ENCODE measurements around the gene IL1RL1. TPM values are rescaled to one million over a fixed set of nuclear protein-coding genes. Genes with fewer than 3 reads are reported as not detected.

The IL1RL1 gene
- total and polyA plus RNA-seq, 2 experiments from 2014 or later, result 0.35 TPM; not detected in 1

DNA sequence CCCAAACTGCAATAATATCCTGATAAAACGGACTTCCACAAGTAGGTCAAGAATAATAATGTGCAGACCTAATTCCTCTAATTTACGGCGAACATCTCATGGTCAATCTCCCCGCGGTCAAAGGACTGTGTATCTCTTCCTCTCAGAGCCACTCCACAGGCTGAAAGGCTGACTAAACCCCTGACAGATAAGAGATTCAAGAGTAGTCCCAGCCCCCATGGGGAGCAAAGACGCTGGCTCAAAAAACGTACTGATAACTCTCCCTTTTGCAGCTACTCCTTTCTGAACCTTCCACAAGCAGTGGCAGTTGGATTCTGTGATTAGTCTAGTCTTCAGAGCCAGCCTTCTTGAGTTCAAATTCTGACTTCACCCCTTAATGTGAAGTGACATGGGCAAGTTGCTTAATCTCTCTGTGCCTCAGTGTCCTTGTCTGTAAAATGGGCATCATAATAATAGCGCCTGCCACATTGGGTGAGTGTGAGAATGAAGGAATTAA lies 24.6 kb downstream of the IL1RL1 start:
- no peaks in the 10 kb centered on the region for H3K9me2 ChIP-seq (ENCODE audit: insufficient read depth)
- H2AFZ ChIP-seq, result no peak overlapping the region
- no peak overlapping the region for H3K4me3 ChIP-seq
- in situ Hi-C loops (cut with MboI), result no loop called here
- no peaks in the 10 kb centered on the region for H3K27me3 ChIP-seq (replicated peaks; ENCODE audit: insufficient read depth)
- H3K9me3 ChIP-seq (ENCODE audit: low read depth), result no peaks in the 10 kb centered on the region
- peaks cover 29% of the 10 kb centered on the region for H3K4me1 ChIP-seq (ENCODE audit: insufficient read depth)
- no peak overlapping the region for H3K9ac ChIP-seq
- H3K4me2 ChIP-seq (ENCODE audit: unreplicated experiment), result peak overlapping the region; percentile 29
- no peaks in the 10 kb centered on the region for H4K20me1 ChIP-seq (ENCODE audit: insufficient read depth)
- TF ChIP-seq EZH2 (IDR thresholded peaks at IDR 0.05; ENCODE audit: insufficient read depth, poor library complexity, severe bottlenecking), result no peak
- no peak for TF ChIP-seq EZH2phosphoT487 (IDR thresholded peaks at IDR 0.05; ENCODE audit: insufficient read depth, low read depth)
- H3F3A ChIP-seq (ENCODE audit: insufficient read depth), result peaks cover 44% of the 10 kb centered on the region
- H3K79me2 ChIP-seq (ENCODE audit: insufficient read depth), result no peaks in the 10 kb centered on the region
- no peak overlapping the region for H3K27ac ChIP-seq
- no peak for DNase-seq
- 90 to 92% methylated on average over 8 of the region's 8 CpGs for WGBS, 2 experiments (ENCODE audit: low coverage in 1 of 2, low lambda C conversion rate in 2 of 2, missing lambda C conversion rate in 2 of 2)
- H3K36me3 ChIP-seq (ENCODE audit: low read depth), result no peaks in the 10 kb centered on the region

GRCh38 chr2:102336502-102336945 lies 25.2 kb downstream of the IL1RL1 start:
- DNase-seq, result peak; percentile 51
- no peak overlapping the region for H3K9ac ChIP-seq
- peak overlapping the region; percentile 29 for H3K4me2 ChIP-seq (ENCODE audit: unreplicated experiment)
- H4K20me1 ChIP-seq (ENCODE audit: insufficient read depth), result no peaks in the 10 kb centered on the region
- no peaks in the 10 kb centered on the region for H3K9me3 ChIP-seq (ENCODE audit: low read depth)
- 62 to 64% methylated on average over 3 of the region's 3 CpGs for WGBS, 2 experiments (ENCODE audit: low coverage in 1 of 2, low lambda C conversion rate in 2 of 2, missing lambda C conversion rate in 2 of 2)
- in situ Hi-C loops (cut with MboI), result no loop called here
- peak overlapping the region; percentile 39 for H3K27ac ChIP-seq
- no peak overlapping the region for H3K4me3 ChIP-seq
- H2AFZ ChIP-seq, result no peak overlapping the region
- no peaks in the 10 kb centered on the region for H3K79me2 ChIP-seq (ENCODE audit: insufficient read depth)
- no peaks in the 10 kb centered on the region for H3K9me2 ChIP-seq (ENCODE audit: insufficient read depth)
- H3K36me3 ChIP-seq (ENCODE audit: low read depth), result no peaks in the 10 kb centered on the region
- peaks cover 23% of the 10 kb centered on the region for H3K4me1 ChIP-seq (ENCODE audit: insufficient read depth)
- no peak for TF ChIP-seq EZH2 (IDR thresholded peaks at IDR 0.05; ENCODE audit: insufficient read depth, poor library complexity, severe bottlenecking)
- TF ChIP-seq EZH2phosphoT487 (IDR thresholded peaks at IDR 0.05; ENCODE audit: insufficient read depth, low read depth), result no peak
- no peaks in the 10 kb centered on the region for H3K27me3 ChIP-seq (replicated peaks; ENCODE audit: insufficient read depth)
- peaks cover 38% of the 10 kb centered on the region for H3F3A ChIP-seq (ENCODE audit: insufficient read depth)

DNA sequence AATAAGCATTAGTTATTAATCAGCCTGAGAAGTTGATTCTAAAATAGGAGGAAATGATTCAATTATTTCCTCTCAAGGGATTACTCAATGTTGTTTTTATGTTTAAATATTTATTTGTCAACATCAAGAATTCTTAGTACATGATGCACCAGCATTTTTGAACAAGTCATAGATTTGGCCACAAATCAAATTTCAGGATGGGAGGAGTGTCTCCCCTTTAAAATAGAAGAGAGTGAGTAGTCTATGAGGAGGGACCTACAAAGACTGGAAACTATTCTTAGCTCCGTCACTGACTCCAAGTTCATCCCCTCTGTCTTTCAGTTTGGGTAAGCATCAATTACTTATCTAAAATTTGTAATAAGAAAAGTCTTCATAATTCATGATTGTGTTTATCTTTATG lies 25.6 kb downstream of the IL1RL1 start:
- in situ Hi-C loops (cut with MboI), result no loop called here
- peaks cover 33% of the 10 kb centered on the region for H3F3A ChIP-seq (ENCODE audit: insufficient read depth)
- no peak overlapping the region for H3K4me3 ChIP-seq
- H3K27ac ChIP-seq, result peak overlapping the region; percentile 39
- H3K9ac ChIP-seq, result no peak overlapping the region
- no peaks in the 10 kb centered on the region for H3K27me3 ChIP-seq (replicated peaks; ENCODE audit: insufficient read depth)
- no peak for TF ChIP-seq EZH2 (IDR thresholded peaks at IDR 0.05; ENCODE audit: insufficient read depth, poor library complexity, severe bottlenecking)
- no peak for TF ChIP-seq EZH2phosphoT487 (IDR thresholded peaks at IDR 0.05; ENCODE audit: insufficient read depth, low read depth)
- peak; percentile 78 for DNase-seq
- H3K79me2 ChIP-seq (ENCODE audit: insufficient read depth), result no peaks in the 10 kb centered on the region
- H3K9me2 ChIP-seq (ENCODE audit: insufficient read depth), result no peaks in the 10 kb centered on the region
- no peak overlapping the region for H2AFZ ChIP-seq
- no peaks in the 10 kb centered on the region for H4K20me1 ChIP-seq (ENCODE audit: insufficient read depth)
- H3K4me2 ChIP-seq (ENCODE audit: unreplicated experiment), result peak overlapping the region; percentile 29
- no peaks in the 10 kb centered on the region for H3K9me3 ChIP-seq (ENCODE audit: low read depth)
- WGBS, 2 experiments (ENCODE audit: low coverage in 1 of 2, low lambda C conversion rate in 2 of 2, missing lambda C conversion rate in 2 of 2), result 0 to 24% methylated on average over 1 of the region's 1 CpG
- H3K36me3 ChIP-seq (ENCODE audit: low read depth), result no peaks in the 10 kb centered on the region
- H3K4me1 ChIP-seq (ENCODE audit: insufficient read depth), result peaks cover 21% of the 10 kb centered on the region

DNA sequence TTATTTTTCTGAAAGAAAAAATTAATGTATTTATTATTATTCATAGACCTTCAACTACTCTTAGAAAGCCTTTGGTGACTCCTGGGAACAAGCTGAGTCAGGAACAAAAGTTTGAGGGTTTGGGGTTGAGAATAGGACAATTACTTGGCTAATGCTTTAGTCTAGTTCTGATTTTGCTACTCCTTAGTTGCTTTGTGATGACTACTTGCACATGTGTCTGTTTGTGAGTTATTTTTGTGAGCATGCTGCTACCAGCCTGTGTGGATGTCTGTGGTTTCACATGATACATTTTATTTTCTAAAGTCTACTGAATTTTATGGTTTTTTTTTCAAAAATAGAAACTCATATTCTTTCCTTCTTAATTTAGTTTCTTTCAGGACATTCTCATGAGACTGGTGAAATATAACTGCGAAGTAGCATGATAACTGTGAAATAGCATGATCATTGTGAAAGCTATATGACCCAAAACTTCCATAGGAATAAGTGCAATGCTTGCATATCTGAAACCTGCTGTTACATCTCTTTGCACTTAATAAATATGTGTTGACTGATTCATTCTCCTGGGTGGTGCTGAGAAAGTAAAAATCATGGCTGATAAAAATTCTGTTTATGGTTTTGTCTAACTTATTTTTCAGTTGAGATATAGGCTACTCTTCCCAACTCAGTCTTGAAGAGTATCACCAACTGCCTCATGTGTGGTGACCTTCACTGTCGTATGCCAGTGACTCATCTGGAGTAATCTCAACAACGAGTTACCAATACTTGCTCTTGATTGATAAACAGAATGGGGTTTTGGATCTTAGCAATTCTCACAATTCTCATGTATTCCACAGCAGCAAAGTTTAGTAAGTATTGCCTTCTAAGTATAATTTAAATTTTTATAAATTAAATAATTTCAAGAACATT lies 26.4 kb downstream of the IL1RL1 start:
- TF ChIP-seq EZH2phosphoT487 (IDR thresholded peaks at IDR 0.05; ENCODE audit: insufficient read depth, low read depth) (no peak), EZH2 (IDR thresholded peaks at IDR 0.05; ENCODE audit: insufficient read depth, poor library complexity, severe bottlenecking) (no peak)
- no peaks in the 10 kb centered on the region for H3K9me2 ChIP-seq (ENCODE audit: insufficient read depth)
- no peaks in the 10 kb centered on the region for H3K79me2 ChIP-seq (ENCODE audit: insufficient read depth)
- H3K27ac ChIP-seq, result peak overlapping the region; percentile 1; the same call in 1 of the 2 replicates
- WGBS, 2 experiments (ENCODE audit: low coverage in 1 of 2, low lambda C conversion rate in 2 of 2, missing lambda C conversion rate in 2 of 2), result 16 to 18% methylated on average over 3 of the region's 3 CpGs
- no peak overlapping the region for H3K4me3 ChIP-seq
- H3K4me1 ChIP-seq (ENCODE audit: insufficient read depth), result peaks cover 21% of the 10 kb centered on the region
- H3F3A ChIP-seq (ENCODE audit: insufficient read depth), result peaks cover 30% of the 10 kb centered on the region
- no peaks in the 10 kb centered on the region for H3K36me3 ChIP-seq (ENCODE audit: low read depth)
- no peak overlapping the region for H2AFZ ChIP-seq
- no peaks in the 10 kb centered on the region for H3K27me3 ChIP-seq (replicated peaks; ENCODE audit: insufficient read depth)
- in situ Hi-C loops (cut with MboI), result no loop called here
- peak; percentile 60 for DNase-seq
- no peaks in the 10 kb centered on the region for H3K9me3 ChIP-seq (ENCODE audit: low read depth)
- no peaks in the 10 kb centered on the region for H4K20me1 ChIP-seq (ENCODE audit: insufficient read depth)
- peak overlapping the region; percentile 29 for H3K4me2 ChIP-seq (ENCODE audit: unreplicated experiment)
- H3K9ac ChIP-seq, result no peak overlapping the region

All from GM23248 (cell line).